H1 (cell line): ENCODE results near the gene DNA2. TPM values are rescaled to one million over a fixed set of nuclear protein-coding genes. Genes with fewer than 3 reads are reported as not detected.

Source experiments
- CHD2 ChIP-seq: IDR thresholded peaks from 2 replicates; pipeline ENCODE4 v1.6.1; 2012; ENCODE audit warnings: low read length, improper control_type of control experiment
- NRF1 ChIP-seq: IDR thresholded peaks from 2 replicates; pipeline ENCODE4 v1.6.1; 2011; ENCODE audit warnings: mild to moderate bottlenecking, low read depth, low read length, improper control_type of control experiment
- PHF8 ChIP-seq: fragments of 200-600 bp; sonication (generic); conservative IDR thresholded peaks from 2 replicates; pipeline ENCODE4 v1.7.1; 2012; ENCODE audit warnings: low read depth, mild to moderate bottlenecking, inconsistent platforms, low read length, moderate library complexity
- POU5F1 ChIP-seq: IDR thresholded peaks from 2 replicates; pipeline ENCODE4 v1.6.1; 2011; ENCODE audit warnings: low read depth, mild to moderate bottlenecking, low read length, moderate library complexity
- RNF2 ChIP-seq: fragments of 200-900, 300-1000 bp; sonication (generic); IDR thresholded peaks from 2 replicates; pipeline ENCODE4 v1.7.1; 2016; ENCODE audit warnings: borderline replicate concordance, low read depth, mild to moderate bottlenecking, antibody characterized with exemption, low read length; ENCODE audit not compliant: poor library complexity, severe bottlenecking; ENCODE audit errors: missing control alignments
- SIRT6 ChIP-seq: IDR thresholded peaks from one replicate; pipeline ENCODE4 v1.7.1; 2012; ENCODE audit warnings: low read length, inconsistent platforms
- TAF1 ChIP-seq: IDR thresholded peaks from 2 replicates; pipeline ENCODE4 v1.6.1; 2011; ENCODE audit warnings: mild to moderate bottlenecking, low read depth, low read length
- polyA plus RNA-seq, 7 experiments: library from polyadenylated mRNA; depleted of rRNA in 3 of 7; stranded (reverse) in 5 of 7; unstranded in 2 of 7; fragments of >200 nt in 5 of 7; fragments of 200-250 nt in 2 of 7; gene quantifications; 1 replicate in 5 of 7; 2 replicates in 1 of 7; 4 replicates in 1 of 7; pipeline versions ENCODE4 v1.2.1 to v1.2.3, GENCODE V29; 2011 to 2013; ENCODE audit warnings: missing spikeins in 2 of 7, mixed read lengths in 2 of 7
- total RNA-seq: library from RNA; stranded (reverse); fragmentation: NEBNext Ultra II Directional; extraction: Animal tissue kit (Norgen Biotek cat#: 25700); gene quantifications from 2 replicates; pipeline ENCODE4 v1.2.1, GENCODE V29; 2021

Gene DNA2
- total and polyA plus RNA-seq, 2 of the 8 experiments (the other 6 are each of a cell fraction or from before 2014, with no cell fraction given) = 16.0 to 57.9 TPM

DNA sequence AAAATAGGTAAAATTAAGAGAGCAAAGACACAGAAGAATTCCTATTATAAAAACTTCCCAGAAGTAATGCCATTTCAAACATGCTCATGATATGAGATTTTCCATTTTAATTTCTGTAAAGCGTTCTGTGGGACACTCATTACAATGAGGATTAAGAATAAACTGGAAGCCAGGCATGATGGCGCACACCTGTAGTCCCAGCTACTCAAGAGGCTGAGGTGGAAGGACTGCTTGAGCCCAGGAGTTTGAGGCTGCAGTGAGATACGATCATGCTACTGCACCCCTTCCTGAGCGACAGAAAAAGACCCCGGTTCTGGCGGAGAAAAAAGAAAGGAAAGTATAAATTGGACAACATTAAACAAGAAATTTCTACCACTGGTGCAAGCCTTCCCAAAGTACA is 1.5 kb downstream of the DNA2 start (continued):
- TF ChIP-seq RNF2 (no peak), SIRT6 (no peak), NRF1 (no peak), POU5F1 (no peak), PHF8 (no peak), CHD2 (no peak), TAF1 (no peak)
